Trophoblast cell (in vitro differentiated cells and primary cell): ENCODE data around the gene KCNG3.

Experiments used
- DNase-seq, 2 donors: peaks; one replicate each; pipeline ENCODE4 v3.0.0-alpha.2; 2016
- H2AFZ ChIP-seq: 2 replicates; pipeline ENCODE4 v1.6.1; 2013; ENCODE audit warnings: low read length, moderate library complexity, mild to moderate bottlenecking; ENCODE audit not compliant: insufficient read depth, poor library complexity
- H2AK5ac ChIP-seq: 2 replicates; pipeline ENCODE4 v1.6.1; 2013; ENCODE audit warnings: mild to moderate bottlenecking, low read length
- H2BK120ac ChIP-seq: 2 replicates; pipeline ENCODE4 v1.6.1; 2013; ENCODE audit warnings: low read length, mild to moderate bottlenecking, moderate library complexity; ENCODE audit not compliant: insufficient read depth, poor library complexity
- H2BK12ac ChIP-seq: 2 replicates; pipeline ENCODE4 v1.6.1; 2013; ENCODE audit warnings: mild to moderate bottlenecking, low read length, moderate library complexity
- H2BK5ac ChIP-seq: 2 replicates; pipeline ENCODE4 v1.6.1; 2013; ENCODE audit warnings: low read length, low read depth, moderate library complexity, mild to moderate bottlenecking; ENCODE audit not compliant: poor library complexity
- H3K14ac ChIP-seq: 2 replicates; pipeline ENCODE4 v1.6.1; 2013; ENCODE audit warnings: mild to moderate bottlenecking, low read length
- H3K18ac ChIP-seq: 2 replicates; pipeline ENCODE4 v1.6.1; 2013; ENCODE audit warnings: mild to moderate bottlenecking, low read length
- H3K23ac ChIP-seq: 2 replicates; pipeline ENCODE4 v1.6.1; 2013; ENCODE audit warnings: low read length
- H3K27ac ChIP-seq: 2 replicates; pipeline ENCODE4 v1.5.1; 2013; ENCODE audit warnings: low read depth, mild to moderate bottlenecking, inconsistent platforms, low read length, moderate library complexity
- H3K27me3 ChIP-seq: 2 replicates; pipeline ENCODE4 v1.6.1; 2013; ENCODE audit warnings: inconsistent platforms, mild to moderate bottlenecking, low read length, moderate library complexity; ENCODE audit not compliant: insufficient read depth
- H3K36me3 ChIP-seq, 2 experiments: 1 replicate in 1 of 2; 2 replicates in 1 of 2; pipeline ENCODE4 v1.6.1; 2013; ENCODE audit warnings: low read length in 2 of 2, mild to moderate bottlenecking in 2 of 2, moderate library complexity in 1 of 2; ENCODE audit not compliant: insufficient read depth in 2 of 2, control insufficient read depth in 1 of 2
- H3K4ac ChIP-seq: 2 replicates; pipeline ENCODE4 v1.6.1; 2013; ENCODE audit warnings: low read depth, mild to moderate bottlenecking, low read length, moderate library complexity
- H3K4me1 ChIP-seq, 2 experiments: 1 replicate in 1 of 2; 2 replicates in 1 of 2; pipeline ENCODE4 v1.6.1; 2013; ENCODE audit warnings: low read length in 2 of 2, mild to moderate bottlenecking in 2 of 2, moderate library complexity in 1 of 2; ENCODE audit not compliant: insufficient read depth in 2 of 2, control insufficient read depth in 1 of 2
- H3K4me2 ChIP-seq: 2 replicates; pipeline ENCODE4 v1.6.1; 2013; ENCODE audit warnings: inconsistent platforms, mild to moderate bottlenecking, low read length, moderate library complexity
- H3K4me3 ChIP-seq: 2 replicates; pipeline ENCODE4 v1.5.1; 2013; ENCODE audit warnings: mild to moderate bottlenecking, low read depth, low read length, inconsistent platforms
- H3K79me1 ChIP-seq: one replicate; pipeline ENCODE4 v1.6.1; 2013; ENCODE audit warnings: low read length
- H3K79me2 ChIP-seq: 2 replicates; pipeline ENCODE4 v1.6.1; 2013; ENCODE audit warnings: low read length, mild to moderate bottlenecking; ENCODE audit not compliant: control insufficient read depth, insufficient read depth, poor library complexity
- H3K9ac ChIP-seq: 2 replicates; pipeline ENCODE4 v1.6.1; 2013; ENCODE audit warnings: mild to moderate bottlenecking, low read length
- H3K9me3 ChIP-seq: 2 replicates; pipeline ENCODE4 v1.6.1; 2013; ENCODE audit warnings: low read depth, mild to moderate bottlenecking, control low read depth, inconsistent platforms, low read length; ENCODE audit not compliant: insufficient read depth
- H4K12ac ChIP-seq: 2 replicates; pipeline ENCODE4 v1.6.1; 2013; ENCODE audit warnings: low read depth, mild to moderate bottlenecking, low read length, moderate library complexity
- H4K8ac ChIP-seq: 2 replicates; pipeline ENCODE4 v1.6.1; 2013; ENCODE audit warnings: low read depth, mild to moderate bottlenecking, low read length, moderate library complexity
- H4K91ac ChIP-seq: one replicate; pipeline ENCODE4 v1.6.1; 2013; ENCODE audit warnings: low read depth, mild to moderate bottlenecking, low read length, moderate library complexity
- WGBS: extraction: QIAGEN DNeasy Blood & Tissue Kit; methylation state at CpG from one replicate; pipeline ENCODE4 v1.1.7; 2013; ENCODE audit warnings: missing lambda C conversion rate; ENCODE audit not compliant: insufficient read length, insufficient coverage; ENCODE audit errors: extremely low coverage; 5-methylcytosine and 5-hydroxymethylcytosine counted together

Gene KCNG3

GRCh38 chr2:42523341-42523740 is 29.6 kb upstream of the KCNG3 start:
- no peak overlapping the region for H3K4me2 ChIP-seq
- no peak overlapping the region for H2BK5ac ChIP-seq
- H3K14ac ChIP-seq = no peak overlapping the region
- H3K9me3 ChIP-seq = no peaks in the 10 kb centered on the region
- H4K91ac ChIP-seq = no peak overlapping the region
- no peak overlapping the region for H3K18ac ChIP-seq
- H3K4me1 ChIP-seq = no peaks in the 10 kb centered on the region
- H3K79me1 ChIP-seq = no peaks in the 10 kb centered on the region
- H2AFZ ChIP-seq = no peak overlapping the region
- H3K9ac ChIP-seq = no peak overlapping the region
- no CpG with 5 or more reads among the region's 13 CpGs for WGBS
- H2AK5ac ChIP-seq = no peak overlapping the region
- H3K4ac ChIP-seq = no peak overlapping the region
- H2BK120ac ChIP-seq = no peak overlapping the region
- H2BK12ac ChIP-seq = no peak overlapping the region
- no peak overlapping the region for H4K8ac ChIP-seq
- no peak overlapping the region for H4K12ac ChIP-seq
- no peaks in the 10 kb centered on the region for H3K79me2 ChIP-seq
- no peak overlapping the region for H3K27ac ChIP-seq
- no peaks in the 10 kb centered on the region for H3K36me3 ChIP-seq
- H3K4me3 ChIP-seq = no peak overlapping the region
- H3K27me3 ChIP-seq = no peaks in the 10 kb centered on the region
- no peak overlapping the region for H3K23ac ChIP-seq
- no peak for DNase-seq

GRCh38 chr2:42522035-42522434 is 28.3 kb upstream of the KCNG3 start:
- Histone ChIP-seq H2AK5ac (no peak overlapping the region), H2BK5ac (no peak overlapping the region), H3K9ac (no peak overlapping the region), H3K23ac (no peak overlapping the region), H3K9me3 (no peaks in the 10 kb centered on the region), H2BK120ac (no peak overlapping the region), H4K12ac (no peak overlapping the region), H3K79me1 (no peaks in the 10 kb centered on the region), H3K27me3 (no peaks in the 10 kb centered on the region), H2BK12ac (no peak overlapping the region), H4K91ac (no peak overlapping the region), H4K8ac (no peak overlapping the region), H3K27ac (no peak overlapping the region), H3K18ac (no peak overlapping the region), H3K4ac (no peak overlapping the region), H3K4me3 (no peak overlapping the region), H3K14ac (no peak overlapping the region), H3K36me3 (no peaks in the 10 kb centered on the region), H3K4me1 (no peaks in the 10 kb centered on the region), H2AFZ (no peak overlapping the region), H3K79me2 (no peaks in the 10 kb centered on the region), H3K4me2 (no peak overlapping the region)
- WGBS = no CpG with 5 or more reads among the region's 2 CpGs
- no peak for DNase-seq

- no peak overlapping the region for H2BK5ac ChIP-seq
- H3K23ac ChIP-seq = no peak overlapping the region
- H3K4me1 ChIP-seq = no peaks in the 10 kb centered on the region
Measured at GRCh38 chr2:42519624-42520023, 25.8 kb upstream of the KCNG3 start.

GRCh38 chr2:42516418-42516901 is 22.7 kb upstream of the KCNG3 start:
- Histone ChIP-seq H3K4me2 (no peak overlapping the region), H3K4me3 (no peak overlapping the region), H3K14ac (no peak overlapping the region), H4K8ac (no peak overlapping the region), H3K27ac (no peak overlapping the region), H3K36me3 (no peaks in the 10 kb centered on the region), H3K79me2 (no peaks in the 10 kb centered on the region), H4K12ac (no peak overlapping the region), H3K23ac (no peak overlapping the region), H3K4ac (no peak overlapping the region), H2BK120ac (no peak overlapping the region), H3K9ac (no peak overlapping the region), H2AK5ac (no peak overlapping the region), H3K9me3 (no peaks in the 10 kb centered on the region), H4K91ac (no peak overlapping the region), H2BK12ac (no peak overlapping the region), H3K27me3 (no peaks in the 10 kb centered on the region), H2AFZ (no peak overlapping the region), H3K18ac (no peak overlapping the region), H3K4me1 (no peaks in the 10 kb centered on the region), H3K79me1 (no peaks in the 10 kb centered on the region), H2BK5ac (no peak overlapping the region)
- DNase-seq = no peak
- no CpG with 5 or more reads among the region's 4 CpGs for WGBS

More at GRCh38 chr2:42519624-42520023, 25.8 kb upstream of the KCNG3 start:
- Histone ChIP-seq H2AFZ (no peak overlapping the region), H4K91ac (no peak overlapping the region), H4K8ac (no peak overlapping the region), H3K36me3 (no peaks in the 10 kb centered on the region), H3K79me2 (no peaks in the 10 kb centered on the region), H3K79me1 (no peaks in the 10 kb centered on the region), H3K9ac (no peak overlapping the region), H3K4me2 (no peak overlapping the region), H3K4ac (no peak overlapping the region), H4K12ac (no peak overlapping the region), H2BK12ac (no peak overlapping the region), H3K27me3 (no peaks in the 10 kb centered on the region), H3K14ac (no peak overlapping the region), H3K9me3 (no peaks in the 10 kb centered on the region), H2AK5ac (no peak overlapping the region), H2BK120ac (no peak overlapping the region), H3K4me3 (no peak overlapping the region), H3K18ac (no peak overlapping the region), H3K27ac (no peak overlapping the region)
- no CpG with 5 or more reads among the region's 8 CpGs for WGBS
- no peak for DNase-seq
